Epithelial cell of proximal tubule (primary cell): ENCODE measurements around the gene GDPD4. TPM values are rescaled to one million over a fixed set of nuclear protein-coding genes. Genes with fewer than 3 reads are reported as not detected.

Experiments
- DNase-seq: peaks from one replicate; pipeline ENCODE4 v3.0.0-alpha.2; 2011; ENCODE audit warnings: low read depth
- H3K4me3 ChIP-seq: 2 replicates; pipeline ENCODE4 v1.5.1; 2011; ENCODE audit warnings: low read depth, mild to moderate bottlenecking, low read length
- total RNA-seq: library from RNA; depleted of rRNA; stranded (reverse); fragments of >200 nt; gene quantifications from 2 replicates; pipeline ENCODE4 v1.2.3, GENCODE V29; 2015
- TF ChIP-seq, protein P1 (sequence below): conservative IDR thresholded peaks from 2 replicates; pipeline ENCODE4 v1.5.1; 2012; ENCODE audit warnings: low read depth, mild to moderate bottlenecking, low read length

The GDPD4 gene
- total RNA-seq, 1 donor from 2014 or later, result not detected

DNA sequence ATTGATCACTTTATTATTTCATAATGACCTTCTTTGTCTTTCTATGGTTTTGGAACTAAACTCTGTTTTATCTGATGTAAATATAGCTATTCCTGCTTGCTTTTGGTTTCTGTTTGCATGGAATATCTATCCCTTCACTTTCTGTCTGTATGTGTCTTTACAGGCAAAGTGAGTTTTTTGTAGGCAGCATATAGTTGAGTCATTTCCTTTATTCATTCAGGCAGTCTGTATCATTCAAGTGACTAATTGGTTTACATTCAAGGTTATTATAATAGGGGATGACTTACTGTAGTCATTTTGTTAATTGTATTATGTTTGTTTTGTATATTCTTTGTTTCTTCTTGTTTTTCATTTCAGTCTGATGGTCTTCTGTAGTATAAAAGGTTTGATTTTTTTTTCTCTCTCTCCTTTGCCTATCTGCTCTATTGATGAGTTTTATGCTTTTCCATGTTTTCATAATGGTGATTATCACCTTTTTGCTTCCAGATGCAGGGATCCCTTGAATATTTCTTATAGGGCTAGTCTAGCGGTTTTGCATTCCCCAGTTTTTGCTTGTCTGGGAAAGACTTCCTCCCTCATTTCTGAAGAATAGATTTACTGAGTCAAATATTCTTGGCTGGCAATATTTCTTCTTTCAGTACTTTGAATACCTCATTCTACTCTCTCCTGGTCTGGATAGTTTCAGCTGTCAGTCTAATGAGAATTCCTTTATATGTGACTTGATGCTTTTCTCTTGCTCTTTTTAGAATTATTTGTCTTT is 50.4 kb downstream of the GDPD4 start:
- TF ChIP-seq, protein P1, sequence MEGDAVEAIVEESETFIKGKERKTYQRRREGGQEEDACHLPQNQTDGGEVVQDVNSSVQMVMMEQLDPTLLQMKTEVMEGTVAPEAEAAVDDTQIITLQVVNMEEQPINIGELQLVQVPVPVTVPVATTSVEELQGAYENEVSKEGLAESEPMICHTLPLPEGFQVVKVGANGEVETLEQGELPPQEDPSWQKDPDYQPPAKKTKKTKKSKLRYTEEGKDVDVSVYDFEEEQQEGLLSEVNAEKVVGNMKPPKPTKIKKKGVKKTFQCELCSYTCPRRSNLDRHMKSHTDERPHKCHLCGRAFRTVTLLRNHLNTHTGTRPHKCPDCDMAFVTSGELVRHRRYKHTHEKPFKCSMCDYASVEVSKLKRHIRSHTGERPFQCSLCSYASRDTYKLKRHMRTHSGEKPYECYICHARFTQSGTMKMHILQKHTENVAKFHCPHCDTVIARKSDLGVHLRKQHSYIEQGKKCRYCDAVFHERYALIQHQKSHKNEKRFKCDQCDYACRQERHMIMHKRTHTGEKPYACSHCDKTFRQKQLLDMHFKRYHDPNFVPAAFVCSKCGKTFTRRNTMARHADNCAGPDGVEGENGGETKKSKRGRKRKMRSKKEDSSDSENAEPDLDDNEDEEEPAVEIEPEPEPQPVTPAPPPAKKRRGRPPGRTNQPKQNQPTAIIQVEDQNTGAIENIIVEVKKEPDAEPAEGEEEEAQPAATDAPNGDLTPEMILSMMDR, result no peak
- H3K4me3 ChIP-seq, result no peak overlapping the region
- DNase-seq, result no peak

DNA sequence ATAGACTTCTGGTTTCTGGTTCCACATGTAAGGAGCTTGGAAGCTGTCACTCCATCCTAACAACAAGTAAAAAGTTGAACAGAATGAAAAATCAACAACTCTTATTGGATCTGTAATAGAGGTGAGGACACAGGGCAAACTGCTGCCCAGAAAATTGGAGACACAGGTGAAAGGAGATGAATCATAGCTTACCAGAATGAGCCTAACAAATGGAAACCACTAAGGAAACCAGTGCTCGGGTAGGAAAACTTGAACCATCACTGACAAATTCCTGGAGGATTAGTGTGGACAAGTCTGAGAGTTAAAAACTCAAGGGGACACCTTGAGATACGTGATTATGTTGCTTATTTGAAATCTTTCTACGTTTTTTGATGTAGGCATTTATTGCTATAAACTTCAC is 52.1 kb downstream of the GDPD4 start:
- H3K4me3 ChIP-seq, result no peak overlapping the region
- no peak for DNase-seq
- TF ChIP-seq, protein P1, result no peak

DNA sequence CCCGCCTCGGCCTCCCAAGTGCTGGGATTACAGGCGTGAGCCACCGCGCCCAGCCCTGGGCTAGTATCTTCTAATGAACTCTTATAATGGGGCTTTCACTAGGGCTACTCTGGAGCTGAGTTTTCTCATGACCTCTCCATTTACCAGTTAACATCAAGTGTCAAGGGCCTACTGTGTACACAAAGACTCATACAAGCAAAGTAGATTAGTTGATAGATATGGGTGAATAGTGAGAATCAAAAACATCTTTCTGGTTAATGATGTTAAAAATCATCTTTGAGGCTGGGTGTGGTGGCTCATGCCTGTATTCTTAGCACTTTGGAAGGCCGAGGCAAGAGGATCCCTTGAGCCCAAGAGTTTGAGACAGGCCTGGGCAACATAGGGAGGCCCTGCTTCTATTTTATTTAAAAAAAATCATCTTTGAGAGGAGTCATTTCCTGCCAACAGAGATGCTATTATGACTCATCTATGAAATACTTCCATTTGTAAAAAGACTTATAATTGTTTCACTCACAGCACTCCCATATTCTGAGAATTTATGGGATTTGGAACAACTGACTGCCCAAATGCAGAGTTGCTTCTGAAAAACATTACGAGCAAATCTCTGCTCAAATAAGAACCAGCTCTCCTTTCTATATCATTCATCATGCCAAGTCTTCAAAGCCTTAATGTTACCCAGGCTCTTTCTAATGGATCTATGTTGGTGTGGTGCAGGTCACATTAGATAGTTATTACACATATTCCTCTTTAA is 57.0 kb downstream of the GDPD4 start:
- H3K4me3 ChIP-seq, result no peak overlapping the region
- DNase-seq, result no peak
- TF ChIP-seq, protein P1, result no peak

DNA sequence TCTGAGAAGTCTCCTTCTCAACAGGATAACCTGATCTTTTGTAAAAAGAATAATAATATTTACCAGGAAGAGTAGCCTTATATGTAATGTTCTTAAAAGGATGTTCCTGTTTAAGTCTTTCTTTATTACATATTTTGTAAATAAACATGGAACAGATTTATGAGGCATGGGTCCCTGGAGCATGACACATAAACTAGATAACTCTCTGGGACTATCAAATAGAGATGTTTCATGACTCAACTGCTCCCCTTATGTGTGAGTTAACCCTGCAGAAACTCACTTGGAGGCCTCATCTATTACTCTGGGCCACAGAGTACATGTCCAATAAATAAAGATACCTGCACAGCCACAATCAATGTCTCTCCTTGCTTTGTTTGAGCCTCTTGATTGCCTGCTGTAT is 64.6 kb downstream of the GDPD4 start:
- DNase-seq, result no peak
- no peak overlapping the region for H3K4me3 ChIP-seq
- TF ChIP-seq, protein P1, result no peak

DNA sequence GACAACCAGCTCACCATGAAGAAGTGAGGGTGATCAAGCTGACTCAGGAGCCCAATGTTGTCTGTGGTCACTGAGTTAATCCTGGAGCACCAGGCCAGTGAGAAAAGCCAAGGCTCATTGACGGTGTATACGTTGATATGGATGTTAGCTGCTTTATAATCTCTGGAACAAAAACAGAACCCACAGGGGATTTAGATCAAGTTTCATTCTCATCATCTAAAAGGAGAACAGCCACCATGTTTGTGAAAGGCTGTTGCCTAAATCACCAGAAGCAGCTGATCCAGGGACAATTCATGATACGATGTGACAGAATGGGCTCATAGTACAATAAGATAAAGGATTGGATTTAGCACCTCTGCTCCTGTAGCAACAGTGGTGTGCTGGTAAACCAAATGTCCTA is 68.5 kb downstream of the GDPD4 start:
- DNase-seq, result no peak

DNA sequence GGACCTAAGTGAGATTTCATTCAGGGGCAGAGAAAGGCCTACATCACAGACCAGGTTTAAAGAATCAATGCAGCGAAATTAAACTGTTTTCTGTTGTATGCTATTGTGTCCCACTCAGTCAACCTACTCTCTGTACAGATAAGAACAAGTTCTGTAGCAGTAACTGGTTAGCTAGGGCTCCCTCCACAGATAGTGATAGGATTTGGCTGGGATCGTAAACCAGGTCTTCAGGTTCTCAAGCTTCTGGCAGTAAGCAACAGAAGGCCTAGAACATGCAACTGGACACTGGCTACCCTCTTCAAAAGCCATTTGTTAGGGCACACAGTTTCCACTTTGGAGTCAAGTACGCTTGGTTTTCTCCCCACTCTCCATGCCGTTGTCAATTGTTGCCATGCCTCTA is 69.2 kb downstream of the GDPD4 start:
- DNase-seq, result no peak
- TF ChIP-seq, protein P1, result no peak

More for the DNA sequence above, 68.5 kb downstream of the GDPD4 start:
- H3K4me3 ChIP-seq, result no peak overlapping the region
- TF ChIP-seq, protein P1, result no peak

More for the DNA sequence above, 69.2 kb downstream of the GDPD4 start:
- no peak overlapping the region for H3K4me3 ChIP-seq
